GM23248 (cell line): ENCODE measurements around the gene ERGIC1. TPM values are rescaled to one million over a fixed set of nuclear protein-coding genes. Genes with fewer than 3 reads are reported as not detected.

Source experiments
- DNase-seq: peaks from one replicate; pipeline ENCODE4 v3.0.0-alpha.2; 2015
- H2AFZ ChIP-seq: fragments of 200-600 bp; sonication (generic); 2 replicates; pipeline ENCODE4 v1.6.1; 2016; ENCODE audit warnings: antibody characterized with exemption
- H3F3A ChIP-seq: fragments of 200-600 bp; sonication (generic); 2 replicates; pipeline ENCODE4 v1.6.1; 2016; ENCODE audit warnings: mild to moderate bottlenecking, antibody characterized with exemption, mixed run types; ENCODE audit not compliant: insufficient read depth
- H3K27ac ChIP-seq: fragments of 200-600 bp; sonication (generic); 2 replicates; pipeline ENCODE4 v1.5.1; 2016; ENCODE audit warnings: mild to moderate bottlenecking
- H3K27me3 ChIP-seq: fragments of 200-600 bp; sonication (generic); replicated peaks from 2 replicates; pipeline ENCODE4 v1.6.1; 2016; ENCODE audit warnings: mild to moderate bottlenecking; ENCODE audit not compliant: insufficient read depth
- H3K36me3 ChIP-seq: fragments of 200-600 bp; sonication (generic); 2 replicates; pipeline ENCODE4 v1.6.1; 2016; ENCODE audit warnings: low read depth, mild to moderate bottlenecking
- H3K4me1 ChIP-seq: fragments of 200-600 bp; sonication (generic); 2 replicates; pipeline ENCODE4 v1.6.1; 2016; ENCODE audit warnings: mild to moderate bottlenecking; ENCODE audit not compliant: insufficient read depth
- H3K4me2 ChIP-seq: fragments of 200-600 bp; sonication (generic); one replicate; pipeline ENCODE4 v1.6.1; 2016; ENCODE audit warnings: mild to moderate bottlenecking; ENCODE audit not compliant: unreplicated experiment
- H3K4me3 ChIP-seq: fragments of 200-600 bp; sonication (generic); 2 replicates; pipeline ENCODE4 v1.5.1; 2016; ENCODE audit warnings: mild to moderate bottlenecking
- H3K79me2 ChIP-seq: fragments of 200-600 bp; sonication (generic); 2 replicates; pipeline ENCODE4 v1.6.1; 2016; ENCODE audit warnings: mild to moderate bottlenecking; ENCODE audit not compliant: insufficient read depth
- H3K9ac ChIP-seq: fragments of 200-600 bp; sonication (generic); 2 replicates; pipeline ENCODE4 v1.6.1; 2016; ENCODE audit warnings: mild to moderate bottlenecking
- H3K9me2 ChIP-seq: fragments of 200-600 bp; sonication (generic); 2 replicates; pipeline ENCODE4 v1.6.1; 2016; ENCODE audit warnings: mixed run types, mild to moderate bottlenecking, moderate library complexity; ENCODE audit not compliant: insufficient read depth
- H3K9me3 ChIP-seq: fragments of 200-600 bp; sonication (generic); one replicate; pipeline ENCODE4 v1.6.1; 2017; ENCODE audit warnings: low read depth
- H4K20me1 ChIP-seq: fragments of 200-600 bp; sonication (generic); 2 replicates; pipeline ENCODE4 v1.6.0; 2016; ENCODE audit not compliant: insufficient read depth
- EZH2 ChIP-seq: fragments of 200-600 bp; sonication (generic); IDR thresholded peaks from 2 replicates; pipeline ENCODE4 v1.6.1; 2018; ENCODE audit warnings: antibody characterized with exemption, mild to moderate bottlenecking; ENCODE audit not compliant: insufficient read depth, poor library complexity, severe bottlenecking
- EZH2phosphoT487 ChIP-seq: fragments of 200-600 bp; sonication (generic); IDR thresholded peaks from 2 replicates; pipeline ENCODE4 v1.6.1; 2018; ENCODE audit warnings: antibody characterized with exemption, moderate library complexity, mild to moderate bottlenecking, low read depth; ENCODE audit not compliant: insufficient read depth
- WGBS, 2 experiments: methylation state at CpG; one replicate each; pipeline ENCODE4 v1.1.6; 2015 to 2017; ENCODE audit warnings: low lambda C conversion rate in 2 of 2, low coverage in 1 of 2; ENCODE audit errors: missing lambda C conversion rate in 2 of 2; 5-methylcytosine and 5-hydroxymethylcytosine counted together
- in situ Hi-C: fragments of 300-500 bp; cut with MboI; formaldehyde crosslinking; loops from 2 replicates; pipeline ENCODE4 v1.15.0; 2020
- polyA plus RNA-seq: library from polyadenylated mRNA; unstranded; fragments of >200 nt; fragmentation: Nextera tagmentation; extraction: Ambion mirVana; gene quantifications from 2 replicates; pipeline ENCODE4 v1.2.1, GENCODE V29; 2016
- total RNA-seq: library from RNA; depleted of rRNA; stranded (reverse); fragments of >200 nt; shearing (Covaris generic); gene quantifications from 2 replicates; pipeline ENCODE4 v1.2.3, GENCODE V29; 2014

The ERGIC1 gene
- total and polyA plus RNA-seq, 2 experiments from 2014 or later, result 66.4 to 235 TPM

GRCh38 chr5:172971482-172971881, 137.4 kb downstream of the ERGIC1 start:
- DNase-seq, result no peak
- no peak overlapping the region for H3K4me3 ChIP-seq
- 93% methylated on average over 3 of the region's 3 CpGs for WGBS, 2 experiments
- peaks cover 8% of the 10 kb centered on the region; the same call in 1 of the 2 replicates for H3F3A ChIP-seq
- H3K27me3 ChIP-seq, result no peaks in the 10 kb centered on the region
- no peaks in the 10 kb centered on the region for H3K9me2 ChIP-seq
- no peaks in the 10 kb centered on the region for H3K9me3 ChIP-seq
- no peak overlapping the region for H3K4me2 ChIP-seq
- H3K9ac ChIP-seq, result no peak overlapping the region
- H3K27ac ChIP-seq, result no peak overlapping the region
- peaks cover 12% of the 10 kb centered on the region; the same call in 1 of the 2 replicates for H3K36me3 ChIP-seq
- H3K4me1 ChIP-seq, result 0 out of 2 replicates have a peak, but pooled peaks cover 4% of the 10 kb centered on the region
- in situ Hi-C loops, result no loop called here
- no peaks in the 10 kb centered on the region for H4K20me1 ChIP-seq
- H3K79me2 ChIP-seq, result peaks cover 8% of the 10 kb centered on the region; the same call in 1 of the 2 replicates
- TF ChIP-seq EZH2 (no peak), EZH2phosphoT487 (no peak)
- no peak overlapping the region for H2AFZ ChIP-seq

GRCh38 chr5:172972552-172972951, 138.5 kb downstream of the ERGIC1 start:
- Histone ChIP-seq H3K4me2 (no peak overlapping the region), H2AFZ (no peak overlapping the region), H3K27ac (no peak overlapping the region), H3K9me2 (no peaks in the 10 kb centered on the region), H3K4me1 (0 out of 2 replicates have a peak, but pooled peaks cover 4% of the 10 kb centered on the region), H3F3A (peaks cover 8% of the 10 kb centered on the region; the same call in 1 of the 2 replicates), H3K27me3 (no peaks in the 10 kb centered on the region), H3K79me2 (no peaks in the 10 kb centered on the region), H3K9ac (no peak overlapping the region), H4K20me1 (no peaks in the 10 kb centered on the region), H3K36me3 (peaks cover 12% of the 10 kb centered on the region; the same call in 1 of the 2 replicates), H3K9me3 (no peaks in the 10 kb centered on the region), H3K4me3 (no peak overlapping the region)
- TF ChIP-seq EZH2phosphoT487 (no peak), EZH2 (no peak)
- 95 to 97% methylated on average over 5 of the region's 5 CpGs for WGBS, 2 experiments
- in situ Hi-C loops, result no loop called here
- no peak for DNase-seq

GRCh38 chr5:172973127-172973916, 139.3 kb downstream of the ERGIC1 start:
- Histone ChIP-seq H2AFZ (no peak overlapping the region), H3F3A (peaks cover 8% of the 10 kb centered on the region; the same call in 1 of the 2 replicates), H3K9me2 (no peaks in the 10 kb centered on the region), H3K4me2 (no peak overlapping the region), H3K36me3 (peaks cover 12% of the 10 kb centered on the region; the same call in 1 of the 2 replicates), H3K79me2 (no peaks in the 10 kb centered on the region), H3K27ac (peak overlapping the region; percentile 29), H4K20me1 (no peaks in the 10 kb centered on the region), H3K27me3 (no peaks in the 10 kb centered on the region), H3K4me1 (0 out of 2 replicates have a peak, but pooled peaks cover 4% of the 10 kb centered on the region), H3K4me3 (no peak overlapping the region), H3K9ac (no peak overlapping the region), H3K9me3 (no peaks in the 10 kb centered on the region)
- in situ Hi-C loops, result no loop called here
- no peak for TF ChIP-seq EZH2
- TF ChIP-seq EZH2phosphoT487, result no peak
- peak; percentile 46 for DNase-seq
- 60 to 62% methylated on average over 3 of the region's 3 CpGs for WGBS, 2 experiments

GRCh38 chr5:172973931-172974330, 139.9 kb downstream of the ERGIC1 start:
- DNase-seq, result no peak
- Histone ChIP-seq H2AFZ (no peak overlapping the region), H3K9ac (no peak overlapping the region), H3K4me2 (no peak overlapping the region), H3K27me3 (no peaks in the 10 kb centered on the region), H3K4me1 (0 out of 2 replicates have a peak, but pooled peaks cover 4% of the 10 kb centered on the region), H4K20me1 (no peaks in the 10 kb centered on the region), H3K36me3 (peaks cover 11% of the 10 kb centered on the region; the same call in 1 of the 2 replicates), H3K9me2 (no peaks in the 10 kb centered on the region), H3F3A (peaks cover 8% of the 10 kb centered on the region; the same call in 1 of the 2 replicates), H3K27ac (peak overlapping the region; percentile 29), H3K9me3 (no peaks in the 10 kb centered on the region), H3K4me3 (no peak overlapping the region), H3K79me2 (no peaks in the 10 kb centered on the region)
- TF ChIP-seq EZH2 (no peak), EZH2phosphoT487 (no peak)
- in situ Hi-C loops, result no loop called here
- 82 to 84% methylated on average over 8 of the region's 8 CpGs for WGBS, 2 experiments
